ENCODE data around the gene FBXL7. TPM values are rescaled to one million over a fixed set of nuclear protein-coding genes. Genes with fewer than 3 reads are reported as not detected.

Gene FBXL7
- total and polyA plus RNA-seq, 2 of the 8 experiments (the other 6 are each of a cell fraction or from before 2014, with no cell fraction given): 17.7 to 17.8 TPM

DNA sequence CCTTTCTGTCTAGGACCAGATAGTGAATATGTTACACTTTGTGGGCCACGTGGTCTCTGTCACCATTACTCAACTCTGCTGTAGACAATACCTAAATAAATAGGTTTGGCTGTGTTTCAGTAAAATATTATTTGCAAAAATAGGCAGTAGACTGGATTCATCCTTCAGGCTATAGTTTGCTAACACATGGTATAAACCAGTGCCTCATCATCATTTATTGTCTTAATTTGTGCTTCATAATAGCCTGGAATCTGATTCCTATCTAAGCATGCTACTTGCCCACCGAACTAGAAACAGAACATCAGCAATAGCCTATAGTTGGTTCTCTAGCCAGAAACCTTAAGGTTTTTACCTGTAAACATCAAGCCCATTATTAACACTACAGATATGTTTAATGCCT, 215.6 kb downstream of the FBXL7 start:
- FAIRE-seq: no peak
- DNase-seq (ENCODE audit: low read depth in 1 of 2, low spot score in 2 of 2): no peak
- POLR2A ChIA-PET (ENCODE audit: partially characterized antibody): no interaction called here
- no peak overlapping the region for H3K18ac ChIP-seq (ENCODE audit: extremely low read depth, low read length)
- no peaks in the 10 kb centered on the region; the same call in 1 of the 2 replicates for H3K79me1 ChIP-seq (ENCODE audit: low read depth, low read length)
- H2BK20ac ChIP-seq (ENCODE audit: low read length): no peak overlapping the region
- H3K14ac ChIP-seq (ENCODE audit: insufficient read length): no peak overlapping the region
- no peaks in the 10 kb centered on the region for H4K20me1 ChIP-seq (replicated peaks in 1 of 2; ENCODE audit: control insufficient read depth in 1 of 2, insufficient read depth in 2 of 2, low read length in 2 of 2)
- H3K23me2 ChIP-seq (ENCODE audit: low read depth, low read length): no peaks in the 10 kb centered on the region
- WGBS, 2 experiments (ENCODE audit: extremely low coverage in 1 of 2, insufficient coverage in 1 of 2, insufficient read length in 1 of 2, insufficient replicate concordance in 2 of 2, low coverage in 1 of 2, low lambda C conversion rate in 2 of 2, missing lambda C conversion rate in 1 of 2): 91% methylated on average over 2 of the region's 2 CpGs; no CpG with 5 or more reads in 1 of the 2 experiments
- CTCF ChIA-PET (ENCODE audit: partially characterized antibody): interaction anchor here (1.5 kb wide), 1 partner anchor 36 kb away, joined by 4 read pairs; no protein-coding TSS in a partner anchor
- H2BK5ac ChIP-seq (ENCODE audit: low read depth, low read length): no peak overlapping the region
- no peaks in the 10 kb centered on the region for H3K36me3 ChIP-seq (ENCODE audit: control insufficient read depth in 2 of 4, insufficient read depth in 4 of 4, low read length in 3 of 4)
- no peak overlapping the region for H3K9ac ChIP-seq (replicated peaks in 1 of 4; ENCODE audit: extremely low read depth in 1 of 4, low read depth in 3 of 4, low read length in 3 of 4)
- no peak overlapping the region for H3K23ac ChIP-seq (ENCODE audit: insufficient read length)
- no peak overlapping the region for H3K56ac ChIP-seq (replicated peaks; ENCODE audit: insufficient read length, low read depth, low read length)
- H3K4me3 ChIP-seq (ENCODE audit: extremely low read depth in 1 of 4, insufficient read depth in 2 of 4, low read depth in 3 of 4, low read length in 4 of 4): no peak overlapping the region
- peaks cover 0 to 9% (median 4%) of the 10 kb centered on the region in 4 experiments; a peak in 2 of 7 replicates for H3K4me1 ChIP-seq (replicated peaks in 1 of 4; ENCODE audit: control insufficient read depth in 3 of 4, insufficient read depth in 4 of 4, low read length in 3 of 4)
- H4K5ac ChIP-seq (ENCODE audit: insufficient read length, low read depth, low read length): no peak overlapping the region
- H2BK15ac ChIP-seq (ENCODE audit: low read length): no peak overlapping the region
- no peak overlapping the region for H2AFZ ChIP-seq (ENCODE audit: low read length)
- no peak overlapping the region for H2BK120ac ChIP-seq (replicated peaks; ENCODE audit: low read depth, low read length)
- no peak overlapping the region for H4K8ac ChIP-seq (ENCODE audit: extremely low read depth, insufficient read depth, low read length)
- H3K4ac ChIP-seq (replicated peaks; ENCODE audit: insufficient read length, low read depth, low read length): no peak overlapping the region
- no peak overlapping the region for H3K4me2 ChIP-seq (ENCODE audit: insufficient read depth in 1 of 2, low read depth in 2 of 2, low read length in 2 of 2)
- 0 out of 4 replicates have a peak, but pooled peaks cover 0 to 2% of the 10 kb centered on the region in 2 experiments for H3K79me2 ChIP-seq (ENCODE audit: control insufficient read depth in 1 of 2, insufficient read depth in 2 of 2, low read length in 2 of 2)
- H2BK12ac ChIP-seq (ENCODE audit: low read depth, low read length): no peak overlapping the region
- H4K91ac ChIP-seq (replicated peaks; ENCODE audit: insufficient read length, low read length): no peak overlapping the region
- H3K27me3 ChIP-seq (replicated peaks in 1 of 4; ENCODE audit: control insufficient read depth in 3 of 4, extremely low read depth in 1 of 4, insufficient read depth in 3 of 4, low read length in 3 of 4): no peaks in the 10 kb centered on the region
- no peak overlapping the region for H2AK5ac ChIP-seq (ENCODE audit: low read depth, low read length)
- no peak overlapping the region for H3K27ac ChIP-seq (ENCODE audit: low read depth, low read length)
- no peaks in the 10 kb centered on the region for H3K9me3 ChIP-seq (ENCODE audit: insufficient read depth in 2 of 2, low read depth in 1 of 2, low read length in 1 of 2)
- TF ChIP-seq JUND (IDR thresholded peaks at IDR 0.05; ENCODE audit: low read length) (no peak), FOSL1 (IDR thresholded peaks at IDR 0.05; ENCODE audit: insufficient read depth, low read depth, low read length) (no peak), CREB1 (IDR thresholded peaks at IDR 0.05) (no peak), SIN3A (conservative IDR thresholded peaks at IDR 0.05 in 1 of 2, IDR thresholded peaks at IDR 0.05 in 1 of 2; ENCODE audit: low read depth in 1 of 2, low read length in 2 of 2) (no peak), SIX5 (IDR thresholded peaks at IDR 0.05; ENCODE audit: low read depth, low read length) (no peak), NANOG (IDR thresholded peaks at IDR 0.05; ENCODE audit: insufficient read depth, low read depth, low read length, poor library complexity, severe bottlenecking) (no peak), EP300 (IDR thresholded peaks at IDR 0.05; ENCODE audit: borderline replicate concordance in 1 of 2, low read depth in 2 of 2, low read length in 2 of 2) (no peak), JUN (IDR thresholded peaks at IDR 0.05; ENCODE audit: low read depth, low read length) (no peak), RAD21 (IDR thresholded peaks at IDR 0.05 in 1 of 2, conservative IDR thresholded peaks at IDR 0.05 in 1 of 2; ENCODE audit: low read depth in 2 of 2, low read length in 2 of 2) (no peak), NRF1 (IDR thresholded peaks at IDR 0.05; ENCODE audit: low read depth, low read length) (no peak), BRCA1 (IDR thresholded peaks at IDR 0.05; ENCODE audit: low read depth, low read length) (no peak), RFX5 (IDR thresholded peaks at IDR 0.05; ENCODE audit: borderline replicate concordance, low read depth, low read length) (no peak)
- TF ChIP-seq, protein P1, sequence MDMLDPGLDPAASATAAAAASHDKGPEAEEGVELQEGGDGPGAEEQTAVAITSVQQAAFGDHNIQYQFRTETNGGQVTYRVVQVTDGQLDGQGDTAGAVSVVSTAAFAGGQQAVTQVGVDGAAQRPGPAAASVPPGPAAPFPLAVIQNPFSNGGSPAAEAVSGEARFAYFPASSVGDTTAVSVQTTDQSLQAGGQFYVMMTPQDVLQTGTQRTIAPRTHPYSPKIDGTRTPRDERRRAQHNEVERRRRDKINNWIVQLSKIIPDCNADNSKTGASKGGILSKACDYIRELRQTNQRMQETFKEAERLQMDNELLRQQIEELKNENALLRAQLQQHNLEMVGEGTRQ (IDR thresholded peaks at IDR 0.05; ENCODE audit: low read length): no peak

All from H1 (cell line).